Tibial nerve (tissue), 4 donors: ENCODE data around the gene MEA1.

ENCODE experiments used
- CTCF ChIP-seq, 5 experiments: fragments of 200-600 bp in 3 of 5; fragments of 450-650 bp in 2 of 5; sonication (generic) in 3 of 5; IDR thresholded peaks; one replicate each; pipeline ENCODE4 v1.5.1; 2016 to 2019; ENCODE audit warnings: antibody characterized with exemption in 5 of 5, mild to moderate bottlenecking in 3 of 5, moderate library complexity in 2 of 5
- EP300 ChIP-seq, 2 donors: sonication (generic); formaldehyde crosslinking; IDR thresholded peaks; one replicate each; pipeline ENCODE4 v1.6.1; 2017; ENCODE audit warnings: antibody characterized with exemption in 2 of 2, mild to moderate bottlenecking in 1 of 2

DNA sequence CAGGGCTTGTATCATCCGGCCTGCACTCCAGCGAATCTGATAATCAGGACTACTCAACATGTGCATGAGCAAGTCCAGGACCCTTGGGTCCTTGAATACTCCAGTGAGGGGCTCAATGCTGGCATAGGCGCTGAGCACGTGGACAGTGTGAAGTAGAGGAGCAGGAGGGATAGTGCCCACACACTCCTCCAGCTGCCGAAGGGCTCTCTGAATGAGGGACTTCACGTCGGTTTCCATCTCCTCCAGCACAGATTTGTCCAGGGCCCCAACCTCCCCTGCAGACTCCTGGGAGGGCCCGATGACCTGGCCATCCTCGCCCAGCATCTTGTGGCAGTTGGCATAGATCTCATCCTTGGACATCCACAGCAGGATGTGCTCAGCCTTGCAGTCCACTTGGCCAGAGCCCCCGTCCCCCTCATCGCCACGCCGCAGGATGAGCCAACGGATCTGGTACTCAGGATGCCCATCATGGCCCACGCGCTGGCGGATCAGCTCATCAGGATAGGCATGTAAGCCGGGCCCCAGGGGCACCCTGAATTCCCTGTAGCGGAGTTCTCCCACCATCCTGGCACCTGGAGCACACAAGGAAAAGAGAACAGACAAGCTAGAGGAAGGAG lies 38.6 kb upstream of the MEA1 start:
- TF ChIP-seq EP300 (IDR thresholded peaks at IDR 0.05) (no peak), CTCF (IDR thresholded peaks at IDR 0.05) (no peak)
